K562 (cell line): ENCODE measurements around the gene EIF1. TPM values are rescaled to one million over a fixed set of nuclear protein-coding genes. Genes with fewer than 3 reads are reported as not detected.

Experiments
- CBFA2T3 ChIP-seq: fragments of 450-650 bp; IDR thresholded peaks from 2 replicates; pipeline ENCODE4 v1.6.1; 2017
- CHD2 ChIP-seq: IDR thresholded peaks from 2 replicates; pipeline ENCODE4 v1.6.1; 2011; ENCODE audit warnings: low read depth, low read length
- CHD4 ChIP-seq: fragments of 200-600 bp; sonication (generic); IDR thresholded peaks from 3 replicates; pipeline ENCODE4 v1.6.1; 2012; ENCODE audit warnings: low read depth, mild to moderate bottlenecking, mixed read lengths, low read length, inconsistent platforms; ENCODE audit not compliant: insufficient read depth, insufficient replicate concordance, poor library complexity, severe bottlenecking
- DIDO1 ChIP-seq: fragments of 450-650 bp; IDR thresholded peaks from 2 replicates; pipeline ENCODE4 v1.6.1; 2016; ENCODE audit warnings: low read depth, missing biosample characterization, missing genetic modification characterization
- EP400 ChIP-seq: fragments of 450-650 bp; IDR thresholded peaks from 2 replicates; pipeline ENCODE4 v1.6.1; 2017; ENCODE audit warnings: antibody characterized with exemption, mild to moderate bottlenecking, moderate library complexity
- HDAC2 ChIP-seq: fragments of 450-650 bp; IDR thresholded peaks from 2 replicates; pipeline ENCODE4 v1.6.1; 2016; ENCODE audit warnings: mild to moderate bottlenecking
- KAT8 ChIP-seq: fragments of 450-650 bp; IDR thresholded peaks from 2 replicates; pipeline ENCODE4 v1.6.1; 2016; ENCODE audit warnings: low read depth, mild to moderate bottlenecking
- MECOM ChIP-seq: fragments of 250-450 bp; sonication (Bioruptor Pico); IDR thresholded peaks from 2 replicates; pipeline ENCODE4 v1.8.0; 2022; ENCODE audit warnings: inconsistent platforms
- NCOA4 ChIP-seq: fragments of 450-650 bp; IDR thresholded peaks from 2 replicates; pipeline ENCODE4 v1.6.1; 2018; ENCODE audit warnings: mild to moderate bottlenecking; ENCODE audit not compliant: partially characterized antibody
- POLR2AphosphoS2 ChIP-seq: IDR thresholded peaks from 2 replicates; pipeline ENCODE4 v1.6.1; 2012; ENCODE audit warnings: low read length, improper control_type of control experiment
- SREBF2 ChIP-seq: sonication (generic); formaldehyde crosslinking; IDR thresholded peaks from 2 replicates; pipeline ENCODE4 v1.4.0; 2020; ENCODE audit warnings: mild to moderate bottlenecking, missing genetic modification reagents
- TEAD1 ChIP-seq, 2 experiments: fragments of 450-650 bp in 1 of 2; sonication (generic) in 1 of 2; formaldehyde crosslinking; IDR thresholded peaks; 2 replicates each; pipeline versions ENCODE4 v1.4.0 to v1.8.0; 2020 to 2022; ENCODE audit warnings: mild to moderate bottlenecking in 2 of 2, missing genetic modification reagents in 1 of 2
- XRCC5 ChIP-seq: fragments of 200-400 bp; formaldehyde crosslinking; IDR thresholded peaks from 2 replicates; pipeline ENCODE4 v1.6.1; 2017; ENCODE audit warnings: low read depth, mild to moderate bottlenecking, low read length
- ZC3H11A ChIP-seq: IDR thresholded peaks from 2 replicates; pipeline ENCODE4 v1.6.1; 2012; ENCODE audit warnings: low read depth, low read length, improper control_type of control experiment
- ZFPM2 ChIP-seq: fragments of 250-450 bp; sonication (Bioruptor Pico); IDR thresholded peaks from 2 replicates; pipeline ENCODE4 v1.5.1; 2022; ENCODE audit warnings: mild to moderate bottlenecking
- ZNF76 ChIP-seq: fragments of 250-450 bp; sonication (Bioruptor Pico); IDR thresholded peaks from 2 replicates; pipeline ENCODE4 v1.4.0; 2020; ENCODE audit warnings: mild to moderate bottlenecking, moderate library complexity, borderline replicate concordance
- ZNF785 ChIP-seq: fragments of 250-450 bp; sonication (Bioruptor Pico); IDR thresholded peaks from 2 replicates; pipeline ENCODE4 v1.4.0; 2020; ENCODE audit warnings: mild to moderate bottlenecking
- polyA plus RNA-seq, 8 experiments: library from polyadenylated mRNA; depleted of rRNA in 4 of 8; stranded (reverse) in 5 of 8; unstranded in 3 of 8; fragments of >200 nt; fragmentation: Nextera tagmentation in 2 of 8; fragmentation: Illumina TruSeq in 1 of 8; extraction: Ambion mirVana in 2 of 8; extraction: Trizol in 1 of 8; gene quantifications; 2 replicates each; pipeline versions ENCODE4 v1.2.1 to v1.2.3, GENCODE V29; 2011 to 2014; ENCODE audit warnings: inconsistent platforms in 1 of 8, missing spikeins in 1 of 8
- total RNA-seq, 7 experiments: library from RNA; depleted of rRNA in 6 of 7; stranded (reverse); fragments of >200 nt in 6 of 7; fragmentation: Illumina TruSeq in 2 of 7; extraction: Trizol in 2 of 7; gene quantifications; 2 replicates each; pipeline versions ENCODE4 v1.2.1 to v1.2.3, GENCODE V29; 2011 to 2021; ENCODE audit warnings: low replicate concordance in 1 of 7
- TF ChIP-seq, protein P1 (sequence below): sonication (generic); formaldehyde crosslinking; IDR thresholded peaks from 2 replicates; pipeline ENCODE4 v1.8.1; 2023; ENCODE audit warnings: mild to moderate bottlenecking, missing genetic modification reagents, moderate library complexity
- TF ChIP-seq, protein P2 (sequence below): fragments of 250-450 bp; sonication (Bioruptor Pico); IDR thresholded peaks from 2 replicates; pipeline ENCODE4 v1.5.0; 2021; ENCODE audit warnings: mild to moderate bottlenecking, moderate library complexity
- TF ChIP-seq, protein P3 (sequence below): fragments of 450-650 bp; IDR thresholded peaks from 2 replicates; pipeline ENCODE4 v1.7.0; 2016; ENCODE audit warnings: borderline replicate concordance
- TF ChIP-seq, protein P4 (sequence below): fragments of 450-650 bp; IDR thresholded peaks from 2 replicates; pipeline ENCODE4 v1.6.1; 2017; ENCODE audit warnings: antibody characterized with exemption

EIF1 gene
- total and polyA plus RNA-seq, 9 of the 15 experiments (the other 6 are each of a cell fraction or from before 2014, with no cell fraction given), result 67.0 to 1,204 (median 320) TPM

DNA sequence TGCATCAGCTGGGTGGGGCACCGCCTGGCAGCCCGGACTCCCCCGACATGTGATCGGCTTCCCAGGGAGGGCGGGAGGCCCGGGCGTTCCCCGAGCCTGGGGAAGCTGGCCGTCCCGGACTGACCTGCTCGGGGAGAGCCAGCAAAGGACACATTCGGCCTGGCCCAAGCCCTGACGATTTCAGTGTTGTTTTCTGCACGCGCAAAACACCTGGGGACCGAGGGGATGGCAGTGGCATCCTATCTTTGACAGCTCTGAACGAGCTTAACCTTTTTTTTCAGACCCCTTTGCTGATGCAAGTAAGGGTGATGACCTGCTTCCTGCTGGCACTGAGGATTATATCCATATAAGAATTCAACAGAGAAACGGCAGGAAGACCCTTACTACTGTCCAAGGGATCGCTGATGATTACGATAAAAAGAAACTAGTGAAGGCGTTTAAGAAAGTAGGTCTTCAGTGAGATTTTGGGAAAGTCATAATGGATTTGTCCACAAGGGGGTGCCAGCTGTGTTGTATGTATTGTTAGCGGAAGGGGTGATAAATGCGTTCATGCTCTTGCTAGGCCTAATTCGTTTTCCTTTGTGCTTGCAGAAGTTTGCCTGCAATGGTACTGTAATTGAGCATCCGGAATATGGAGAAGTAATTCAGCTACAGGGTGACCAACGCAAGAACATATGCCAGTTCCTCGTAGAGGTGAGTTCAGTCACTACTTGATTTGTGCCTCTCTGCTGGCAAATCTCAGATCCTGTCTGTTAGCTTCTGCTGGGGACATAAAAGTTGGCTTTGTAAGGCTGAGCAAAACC, 1.0 kb downstream of the EIF1 start (continued):
- peak; percentile 50; the same call in 1 of the 2 replicates for TF ChIP-seq XRCC5
- no peak for TF ChIP-seq CBFA2T3
- no peak for TF ChIP-seq ZNF76
- TF ChIP-seq EP400, result no peak; the same call in none of the 2 replicates
- no peak for TF ChIP-seq ZC3H11A
- no peak for TF ChIP-seq ZFPM2 (CRISPR knock-in tag)
- peak; percentile 36 for TF ChIP-seq POLR2AphosphoS2
- TF ChIP-seq, protein P1, sequence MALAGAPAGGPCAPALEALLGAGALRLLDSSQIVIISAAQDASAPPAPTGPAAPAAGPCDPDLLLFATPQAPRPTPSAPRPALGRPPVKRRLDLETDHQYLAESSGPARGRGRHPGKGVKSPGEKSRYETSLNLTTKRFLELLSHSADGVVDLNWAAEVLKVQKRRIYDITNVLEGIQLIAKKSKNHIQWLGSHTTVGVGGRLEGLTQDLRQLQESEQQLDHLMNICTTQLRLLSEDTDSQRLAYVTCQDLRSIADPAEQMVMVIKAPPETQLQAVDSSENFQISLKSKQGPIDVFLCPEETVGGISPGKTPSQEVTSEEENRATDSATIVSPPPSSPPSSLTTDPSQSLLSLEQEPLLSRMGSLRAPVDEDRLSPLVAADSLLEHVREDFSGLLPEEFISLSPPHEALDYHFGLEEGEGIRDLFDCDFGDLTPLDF (CRISPR knock-in tag), result no peak; the same call in 1 of the 2 replicates
- TF ChIP-seq, protein P2, sequence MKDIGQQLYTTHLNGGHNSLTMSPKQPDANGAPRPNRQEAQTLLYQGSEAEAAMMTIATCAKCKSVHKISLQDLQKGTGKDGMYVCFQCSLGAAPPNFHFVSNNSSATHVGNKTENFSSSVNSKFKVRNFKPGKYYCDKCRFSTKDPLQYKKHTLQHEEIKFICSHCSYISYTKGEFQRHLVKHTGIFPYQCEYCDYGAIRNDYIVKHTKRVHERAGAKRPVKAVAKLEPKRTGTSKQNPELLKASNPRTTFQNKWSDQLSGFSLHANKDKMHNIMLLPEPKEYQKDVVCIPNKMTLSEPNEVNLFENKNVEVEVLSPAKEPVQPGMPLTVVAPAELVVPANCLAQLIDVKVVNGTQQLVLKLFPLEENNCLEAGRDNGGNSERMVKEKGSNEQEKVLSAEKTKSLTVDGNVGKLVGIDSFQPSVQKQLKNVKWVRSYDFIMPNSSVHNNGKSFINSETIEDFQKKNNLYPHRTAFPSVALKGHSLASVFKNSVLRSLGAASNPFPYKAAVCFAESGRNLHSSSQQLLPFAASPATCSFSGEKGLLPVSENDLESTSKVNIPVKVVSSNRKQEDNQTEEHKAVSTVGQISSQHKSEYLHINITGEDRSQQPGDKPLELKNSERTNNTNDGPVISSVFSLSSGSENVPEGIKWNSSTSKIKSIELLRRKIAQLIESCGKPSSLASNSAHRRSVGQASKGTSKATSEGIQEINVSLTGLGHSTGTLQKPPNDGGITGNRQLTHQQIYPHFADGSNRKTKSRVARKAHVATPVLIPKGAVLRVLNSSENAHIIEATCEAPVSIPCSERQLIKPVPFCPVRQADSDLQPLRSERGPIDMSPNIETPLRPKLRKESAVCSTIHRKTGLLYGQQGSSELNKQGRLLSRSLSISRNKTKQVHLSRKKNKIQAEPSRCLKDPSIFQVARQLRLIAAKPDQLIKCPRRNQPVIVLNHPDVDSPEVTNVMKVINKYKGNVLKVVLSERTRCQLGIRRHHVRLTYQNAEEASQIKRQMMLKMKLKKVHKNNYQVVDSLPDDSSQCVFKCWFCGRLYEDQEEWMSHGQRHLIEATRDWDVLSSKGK, result no peak
- no peak for TF ChIP-seq SREBF2
- no peak; a peak in 1 of 4 replicates for TF ChIP-seq TEAD1 (CRISPR knock-in tag; IDR thresholded peaks at IDR 0.05)
- no peak for TF ChIP-seq MECOM (CRISPR knock-in tag)
- TF ChIP-seq CHD2, result no peak; the same call in 1 of the 2 replicates
- TF ChIP-seq DIDO1, result no peak
- TF ChIP-seq, protein P3, sequence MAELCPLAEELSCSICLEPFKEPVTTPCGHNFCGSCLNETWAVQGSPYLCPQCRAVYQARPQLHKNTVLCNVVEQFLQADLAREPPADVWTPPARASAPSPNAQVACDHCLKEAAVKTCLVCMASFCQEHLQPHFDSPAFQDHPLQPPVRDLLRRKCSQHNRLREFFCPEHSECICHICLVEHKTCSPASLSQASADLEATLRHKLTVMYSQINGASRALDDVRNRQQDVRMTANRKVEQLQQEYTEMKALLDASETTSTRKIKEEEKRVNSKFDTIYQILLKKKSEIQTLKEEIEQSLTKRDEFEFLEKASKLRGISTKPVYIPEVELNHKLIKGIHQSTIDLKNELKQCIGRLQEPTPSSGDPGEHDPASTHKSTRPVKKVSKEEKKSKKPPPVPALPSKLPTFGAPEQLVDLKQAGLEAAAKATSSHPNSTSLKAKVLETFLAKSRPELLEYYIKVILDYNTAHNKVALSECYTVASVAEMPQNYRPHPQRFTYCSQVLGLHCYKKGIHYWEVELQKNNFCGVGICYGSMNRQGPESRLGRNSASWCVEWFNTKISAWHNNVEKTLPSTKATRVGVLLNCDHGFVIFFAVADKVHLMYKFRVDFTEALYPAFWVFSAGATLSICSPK, result no peak
- TF ChIP-seq KAT8, result no peak
- TF ChIP-seq, protein P4, sequence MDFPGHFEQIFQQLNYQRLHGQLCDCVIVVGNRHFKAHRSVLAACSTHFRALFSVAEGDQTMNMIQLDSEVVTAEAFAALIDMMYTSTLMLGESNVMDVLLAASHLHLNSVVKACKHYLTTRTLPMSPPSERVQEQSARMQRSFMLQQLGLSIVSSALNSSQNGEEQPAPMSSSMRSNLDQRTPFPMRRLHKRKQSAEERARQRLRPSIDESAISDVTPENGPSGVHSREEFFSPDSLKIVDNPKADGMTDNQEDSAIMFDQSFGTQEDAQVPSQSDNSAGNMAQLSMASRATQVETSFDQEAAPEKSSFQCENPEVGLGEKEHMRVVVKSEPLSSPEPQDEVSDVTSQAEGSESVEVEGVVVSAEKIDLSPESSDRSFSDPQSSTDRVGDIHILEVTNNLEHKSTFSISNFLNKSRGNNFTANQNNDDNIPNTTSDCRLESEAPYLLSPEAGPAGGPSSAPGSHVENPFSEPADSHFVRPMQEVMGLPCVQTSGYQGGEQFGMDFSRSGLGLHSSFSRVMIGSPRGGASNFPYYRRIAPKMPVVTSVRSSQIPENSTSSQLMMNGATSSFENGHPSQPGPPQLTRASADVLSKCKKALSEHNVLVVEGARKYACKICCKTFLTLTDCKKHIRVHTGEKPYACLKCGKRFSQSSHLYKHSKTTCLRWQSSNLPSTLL, result no peak
- TF ChIP-seq HDAC2, result peak; percentile 28; the same call in 1 of the 2 replicates
- no peak for TF ChIP-seq ZNF785
- no peak for TF ChIP-seq NCOA4
- no peak for TF ChIP-seq CHD4
